Measurements from ENCODE around the gene RNF224. TPM values are rescaled to one million over a fixed set of nuclear protein-coding genes. Genes with fewer than 3 reads are reported as not detected.
A peak's percentile ranks its signal among the peaks of the same experiment; 100 is the strongest.

RNF224 gene
- polyA plus RNA-seq, 1 of the 3 experiments (the other 2 are of a cell fraction), result 0.03 TPM

DNA sequence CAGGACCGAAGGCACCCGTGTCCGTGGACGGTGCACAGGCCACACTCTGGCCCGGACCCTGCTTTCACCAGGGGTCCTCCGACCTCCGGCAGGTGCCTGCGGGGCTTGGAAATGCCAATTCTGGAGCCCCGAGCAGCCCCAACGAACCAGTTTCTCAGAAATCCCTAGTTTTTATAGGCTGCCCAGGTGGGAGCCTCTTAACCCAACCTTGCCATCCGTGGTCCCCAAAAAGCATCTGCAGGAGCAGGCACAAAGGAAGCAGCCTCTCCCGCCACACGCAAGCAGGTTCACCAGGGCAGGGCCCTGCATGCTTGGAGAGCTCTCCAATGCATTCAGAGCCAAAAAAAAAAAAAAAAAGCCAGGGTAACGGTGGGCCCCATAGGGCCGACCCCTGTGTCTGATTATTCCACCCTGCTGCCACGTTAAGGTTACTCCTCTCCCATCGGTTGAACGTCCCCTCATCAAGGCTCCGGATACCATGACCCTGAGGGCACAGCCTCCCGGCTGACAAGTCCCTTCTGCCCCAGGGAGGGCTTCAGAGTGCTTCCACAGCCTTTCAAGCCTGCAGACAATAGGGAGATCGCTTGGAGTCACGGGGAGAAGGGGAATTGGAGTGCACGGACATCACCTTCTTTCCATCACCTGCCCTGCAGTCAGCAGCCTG lies 26.0 kb upstream of the RNF224 start:
- peaks cover 14% of the 10 kb centered on the region for H3F3A ChIP-seq (replicated peaks; ENCODE audit: insufficient read depth)
- peaks cover 83% of the 10 kb centered on the region for H3K79me2 ChIP-seq (ENCODE audit: insufficient read depth)
- peak overlapping the region; percentile 66; the same call in 1 of the 2 replicates for H3K9ac ChIP-seq
- TF ChIP-seq RCOR1 (IDR thresholded peaks at IDR 0.05; ENCODE audit: low read length) (no peak), JUND (IDR thresholded peaks at IDR 0.05) (no peak), POLR2AphosphoS5 (IDR thresholded peaks at IDR 0.05; ENCODE audit: low read depth, low read length) (no peak), MEF2A (IDR thresholded peaks at IDR 0.05; ENCODE audit: borderline replicate concordance, low read depth) (no peak), TAF1 (IDR thresholded peaks at IDR 0.05; ENCODE audit: borderline replicate concordance, low read depth, low read length) (no peak), SIN3A (IDR thresholded peaks at IDR 0.05; ENCODE audit: borderline replicate concordance, low read depth, low read length) (no peak), TCF12 (IDR thresholded peaks at IDR 0.05) (no peak), GATA2 (CRISPR knock-in tag; IDR thresholded peaks at IDR 0.05) (no peak), MXI1 (IDR thresholded peaks at IDR 0.05; ENCODE audit: low read depth, low read length) (no peak), NRF1 (IDR thresholded peaks at IDR 0.05; ENCODE audit: low read depth, low read length) (no peak), SMC3 (IDR thresholded peaks at IDR 0.05; ENCODE audit: low read depth, low read length) (no peak), EP300 (IDR thresholded peaks at IDR 0.05; ENCODE audit: borderline replicate concordance in 1 of 2, low read depth in 1 of 2, low read length in 1 of 2) (no peak), EZH2phosphoT487 (IDR thresholded peaks at IDR 0.05; ENCODE audit: borderline replicate concordance, low read depth) (no peak), FOSL2 (IDR thresholded peaks at IDR 0.05; ENCODE audit: borderline replicate concordance, low read depth) (no peak), YY1 (IDR thresholded peaks at IDR 0.05; ENCODE audit: low read depth) (no peak), FOXM1 (IDR thresholded peaks at IDR 0.05; ENCODE audit: low read depth) (no peak), RAD21 (IDR thresholded peaks at IDR 0.05; ENCODE audit: low read length) (no peak)
- TF ChIP-seq, protein P1, sequence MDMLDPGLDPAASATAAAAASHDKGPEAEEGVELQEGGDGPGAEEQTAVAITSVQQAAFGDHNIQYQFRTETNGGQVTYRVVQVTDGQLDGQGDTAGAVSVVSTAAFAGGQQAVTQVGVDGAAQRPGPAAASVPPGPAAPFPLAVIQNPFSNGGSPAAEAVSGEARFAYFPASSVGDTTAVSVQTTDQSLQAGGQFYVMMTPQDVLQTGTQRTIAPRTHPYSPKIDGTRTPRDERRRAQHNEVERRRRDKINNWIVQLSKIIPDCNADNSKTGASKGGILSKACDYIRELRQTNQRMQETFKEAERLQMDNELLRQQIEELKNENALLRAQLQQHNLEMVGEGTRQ (IDR thresholded peaks at IDR 0.05; ENCODE audit: borderline replicate concordance, low read depth, low read length), result no peak
- TF ChIP-seq, protein P2, sequence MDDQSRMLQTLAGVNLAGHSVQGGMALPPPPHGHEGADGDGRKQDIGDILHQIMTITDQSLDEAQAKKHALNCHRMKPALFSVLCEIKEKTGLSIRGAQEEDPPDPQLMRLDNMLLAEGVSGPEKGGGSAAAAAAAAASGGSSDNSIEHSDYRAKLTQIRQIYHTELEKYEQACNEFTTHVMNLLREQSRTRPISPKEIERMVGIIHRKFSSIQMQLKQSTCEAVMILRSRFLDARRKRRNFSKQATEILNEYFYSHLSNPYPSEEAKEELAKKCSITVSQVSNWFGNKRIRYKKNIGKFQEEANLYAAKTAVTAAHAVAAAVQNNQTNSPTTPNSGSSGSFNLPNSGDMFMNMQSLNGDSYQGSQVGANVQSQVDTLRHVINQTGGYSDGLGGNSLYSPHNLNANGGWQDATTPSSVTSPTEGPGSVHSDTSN (IDR thresholded peaks at IDR 0.05), result no peak
- TF ChIP-seq, protein P3, sequence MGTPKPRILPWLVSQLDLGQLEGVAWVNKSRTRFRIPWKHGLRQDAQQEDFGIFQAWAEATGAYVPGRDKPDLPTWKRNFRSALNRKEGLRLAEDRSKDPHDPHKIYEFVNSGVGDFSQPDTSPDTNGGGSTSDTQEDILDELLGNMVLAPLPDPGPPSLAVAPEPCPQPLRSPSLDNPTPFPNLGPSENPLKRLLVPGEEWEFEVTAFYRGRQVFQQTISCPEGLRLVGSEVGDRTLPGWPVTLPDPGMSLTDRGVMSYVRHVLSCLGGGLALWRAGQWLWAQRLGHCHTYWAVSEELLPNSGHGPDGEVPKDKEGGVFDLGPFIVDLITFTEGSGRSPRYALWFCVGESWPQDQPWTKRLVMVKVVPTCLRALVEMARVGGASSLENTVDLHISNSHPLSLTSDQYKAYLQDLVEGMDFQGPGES (IDR thresholded peaks at IDR 0.05; ENCODE audit: low read depth, low read length), result no peak
- H3K9me2 ChIP-seq, result no peaks in the 10 kb centered on the region
- CTCF ChIA-PET, result interaction anchor here (0.9 to 1.4 kb wide), 7 partner anchors 12 to 172 kb away, joined by 3 to 6 read pairs (median 3); partner anchors contain the start of genes NRARP and UAP1L1
- H3K27me3 ChIP-seq (ENCODE audit: insufficient read depth), result no peaks in the 10 kb centered on the region
- H3K36me3 ChIP-seq (replicated peaks in 1 of 2; ENCODE audit: control insufficient read depth in 1 of 2, insufficient read depth in 2 of 2, low read length in 1 of 2), result no peaks in the 10 kb centered on the region
- H3K4me1 ChIP-seq (ENCODE audit: control insufficient read depth in 1 of 2, insufficient read depth in 2 of 2, low read depth in 1 of 2, low read length in 1 of 2), result peaks cover 17 to 49% of the 10 kb centered on the region in 2 experiments; a peak in 3 of 4 replicates
- H3K4me3 ChIP-seq (ENCODE audit: low read depth in 2 of 2, low read length in 1 of 2), result peak overlapping the region; percentile 70 to 83
- H3K27ac ChIP-seq (ENCODE audit: low read depth in 2 of 2, low read length in 1 of 2), result peak overlapping the region; percentile 46 to 87; a peak in 3 of 4 replicates
- 52% methylated on average over 14 of the region's 23 CpGs for WGBS (ENCODE audit: low lambda C conversion rate)
- DNase-seq, result no peak
- peak overlapping the region; percentile 99 for H3K4me2 ChIP-seq
- POLR2A ChIA-PET, result interaction anchor here (0.6 to 1.4 kb wide), 8 partner anchors 9 to 221 kb away, joined by 3 to 9 read pairs (median 4); partner anchors contain the start of gene SSNA1
- H3K9me3 ChIP-seq, result no peaks in the 10 kb centered on the region
- H2AFZ ChIP-seq (ENCODE audit: low read depth), result peak overlapping the region; percentile 83; the same call in 1 of the 2 replicates
- H4K20me1 ChIP-seq (ENCODE audit: insufficient read depth), result peaks cover 28% of the 10 kb centered on the region

Measured in SK-N-SH (cell line).